ENCODE results near the gene NPC1. TPM values are rescaled to one million over a fixed set of nuclear protein-coding genes. Genes with fewer than 3 reads are reported as not detected.

Gene NPC1
- total RNA-seq, 1 experiment from 2014 or later = 39.6 TPM

DNA sequence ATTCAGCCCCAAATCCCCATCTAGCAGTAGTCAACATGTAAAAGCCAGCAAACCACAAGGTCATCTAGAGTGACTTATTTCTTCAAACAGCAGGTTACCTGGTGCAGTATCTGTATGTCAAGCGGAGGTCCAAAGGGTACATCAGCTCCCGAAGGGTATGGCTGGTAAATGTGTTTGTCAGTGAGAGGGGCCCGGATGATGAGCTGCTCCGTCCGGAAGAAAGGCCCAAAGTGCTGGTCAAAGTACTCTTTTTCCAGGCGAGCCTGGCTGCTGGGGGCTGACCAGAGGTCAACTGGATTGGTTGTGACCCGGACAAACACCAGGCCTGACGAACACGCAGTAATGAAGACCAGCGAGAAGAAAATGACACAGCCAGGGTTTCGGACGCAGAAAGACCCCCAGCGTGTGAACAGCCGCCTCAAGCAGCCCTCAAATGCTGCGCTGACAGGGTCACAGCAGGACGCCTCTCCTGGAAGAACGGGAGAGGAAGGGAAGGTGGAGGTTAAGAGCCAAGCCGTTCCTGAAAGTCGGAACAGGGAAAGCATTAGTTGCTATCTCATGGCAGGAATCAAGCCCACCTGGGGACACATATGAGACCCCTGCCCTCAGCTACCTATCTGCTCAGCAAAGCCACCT, 30.0 kb downstream of the NPC1 start:
- peaks cover 7% of the 10 kb centered on the region; the same call in 1 of the 2 replicates for H3F3A ChIP-seq (ENCODE audit: insufficient read depth, low read depth)
- no TSS peak for BruUV-seq (replicated peaks)
- no peaks in the 10 kb centered on the region for H3K79me2 ChIP-seq (ENCODE audit: low read depth)
- ChIA-PET CTCF (no interaction called here), POLR2A (ENCODE audit: unreplicated experiment) (no interaction called here)
- no peak overlapping the region for H2AFZ ChIP-seq
- no peak for DNase-seq
- H3K36me3 ChIP-seq (ENCODE audit: low read depth) = no peaks in the 10 kb centered on the region
- H3K9me3 ChIP-seq (ENCODE audit: insufficient read depth, low read depth) = no peaks in the 10 kb centered on the region
- H3K9me2 ChIP-seq (ENCODE audit: insufficient read depth) = no peaks in the 10 kb centered on the region
- H3K4me3 ChIP-seq = no peak overlapping the region
- H3K4me2 ChIP-seq = no peak overlapping the region
- H4K20me1 ChIP-seq (ENCODE audit: insufficient read depth) = no peaks in the 10 kb centered on the region
- H3K27ac ChIP-seq = no peak overlapping the region
- intact Hi-C loops (cut with micrococcal nuclease; ENCODE audit: unreplicated experiment) = no loop called here
- H3K4me1 ChIP-seq (replicated peaks; ENCODE audit: insufficient read depth) = peaks cover 11% of the 10 kb centered on the region
- TF ChIP-seq EZH2 (IDR thresholded peaks at IDR 0.05; ENCODE audit: low read depth) = no peak
- TF ChIP-seq, protein P1, sequence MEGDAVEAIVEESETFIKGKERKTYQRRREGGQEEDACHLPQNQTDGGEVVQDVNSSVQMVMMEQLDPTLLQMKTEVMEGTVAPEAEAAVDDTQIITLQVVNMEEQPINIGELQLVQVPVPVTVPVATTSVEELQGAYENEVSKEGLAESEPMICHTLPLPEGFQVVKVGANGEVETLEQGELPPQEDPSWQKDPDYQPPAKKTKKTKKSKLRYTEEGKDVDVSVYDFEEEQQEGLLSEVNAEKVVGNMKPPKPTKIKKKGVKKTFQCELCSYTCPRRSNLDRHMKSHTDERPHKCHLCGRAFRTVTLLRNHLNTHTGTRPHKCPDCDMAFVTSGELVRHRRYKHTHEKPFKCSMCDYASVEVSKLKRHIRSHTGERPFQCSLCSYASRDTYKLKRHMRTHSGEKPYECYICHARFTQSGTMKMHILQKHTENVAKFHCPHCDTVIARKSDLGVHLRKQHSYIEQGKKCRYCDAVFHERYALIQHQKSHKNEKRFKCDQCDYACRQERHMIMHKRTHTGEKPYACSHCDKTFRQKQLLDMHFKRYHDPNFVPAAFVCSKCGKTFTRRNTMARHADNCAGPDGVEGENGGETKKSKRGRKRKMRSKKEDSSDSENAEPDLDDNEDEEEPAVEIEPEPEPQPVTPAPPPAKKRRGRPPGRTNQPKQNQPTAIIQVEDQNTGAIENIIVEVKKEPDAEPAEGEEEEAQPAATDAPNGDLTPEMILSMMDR (conservative IDR thresholded peaks at IDR 0.05) = no peak
- H3K27me3 ChIP-seq (ENCODE audit: insufficient read depth, low read depth) = no peaks in the 10 kb centered on the region

DNA sequence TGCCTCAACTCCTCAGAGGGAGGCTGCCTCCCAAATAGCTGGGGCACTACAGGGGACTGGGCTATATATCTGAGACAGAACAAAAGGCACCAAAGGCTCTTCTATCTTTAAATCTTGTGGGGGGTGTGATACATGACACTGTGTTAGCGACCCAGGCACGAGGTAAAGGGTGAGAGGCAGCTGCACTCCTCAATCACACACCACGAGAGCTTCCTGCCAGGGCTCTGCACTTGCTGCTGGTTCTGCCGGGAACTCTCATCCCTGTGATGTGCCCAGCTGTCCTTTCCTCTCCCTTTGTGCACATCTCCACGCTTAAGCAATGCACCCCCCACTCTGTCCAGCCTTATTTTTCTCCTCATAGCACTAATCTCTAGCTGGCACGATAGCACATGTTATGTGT, 32.4 kb downstream of the NPC1 start:
- no peaks in the 10 kb centered on the region for H3K79me2 ChIP-seq (ENCODE audit: low read depth)
- TF ChIP-seq, protein P1 (conservative IDR thresholded peaks at IDR 0.05) = no peak
- TF ChIP-seq EZH2 (IDR thresholded peaks at IDR 0.05; ENCODE audit: low read depth) = no peak
- peaks cover 17% of the 10 kb centered on the region for H3F3A ChIP-seq (ENCODE audit: insufficient read depth, low read depth)
- no peak for DNase-seq
- H3K9me2 ChIP-seq (ENCODE audit: insufficient read depth) = no peaks in the 10 kb centered on the region
- BruUV-seq (replicated peaks) = no TSS peak
- no peak overlapping the region for H3K4me3 ChIP-seq
- POLR2A ChIA-PET (ENCODE audit: unreplicated experiment) = no interaction called here
- H3K4me2 ChIP-seq = no peak overlapping the region
- no peaks in the 10 kb centered on the region for H3K36me3 ChIP-seq (ENCODE audit: low read depth)
- H3K27ac ChIP-seq = no peak overlapping the region
- no peaks in the 10 kb centered on the region for H3K27me3 ChIP-seq (ENCODE audit: insufficient read depth, low read depth)
- CTCF ChIA-PET = no interaction called here
- H4K20me1 ChIP-seq (ENCODE audit: insufficient read depth) = no peaks in the 10 kb centered on the region
- H2AFZ ChIP-seq = no peak overlapping the region
- intact Hi-C loops (cut with micrococcal nuclease; ENCODE audit: unreplicated experiment) = no loop called here
- peaks cover 22% of the 10 kb centered on the region for H3K4me1 ChIP-seq (replicated peaks; ENCODE audit: insufficient read depth)
- H3K9me3 ChIP-seq (ENCODE audit: insufficient read depth, low read depth) = no peaks in the 10 kb centered on the region

DNA sequence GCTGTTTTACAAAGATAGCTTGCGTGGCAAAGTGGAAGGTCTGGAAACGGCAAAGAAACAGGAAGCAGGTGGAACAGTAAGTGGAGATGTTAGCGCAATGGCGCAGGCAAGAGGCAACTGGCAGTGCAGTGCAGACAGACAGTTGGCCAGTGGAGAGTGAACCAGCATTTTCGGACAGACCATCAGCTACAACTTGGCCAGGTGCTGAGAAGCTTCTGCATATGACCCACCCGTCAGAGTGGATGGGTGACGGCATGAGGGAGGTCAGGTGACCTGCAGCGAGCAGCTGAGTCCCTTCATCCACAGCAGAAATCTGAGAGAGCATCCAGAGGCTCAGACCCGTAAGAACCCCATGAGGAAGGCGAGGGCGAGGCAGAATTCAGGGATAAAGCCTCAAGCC, 33.8 kb downstream of the NPC1 start:
- no peaks in the 10 kb centered on the region for H3K79me2 ChIP-seq (ENCODE audit: low read depth)
- ChIA-PET CTCF (interaction anchor here (0.6 kb wide), 1 partner anchor 10 kb away, joined by 6 read pairs; no protein-coding TSS in a partner anchor), POLR2A (ENCODE audit: unreplicated experiment) (no interaction called here)
- no peak for DNase-seq
- no peaks in the 10 kb centered on the region for H3K9me3 ChIP-seq (ENCODE audit: insufficient read depth, low read depth)
- no peaks in the 10 kb centered on the region; the same call in 1 of the 2 replicates for H3K36me3 ChIP-seq (ENCODE audit: low read depth)
- H3K4me2 ChIP-seq = no peak overlapping the region
- no peak overlapping the region for H3K27ac ChIP-seq
- BruUV-seq (replicated peaks) = no TSS peak
- H3K9me2 ChIP-seq (ENCODE audit: insufficient read depth) = no peaks in the 10 kb centered on the region
- no peak for TF ChIP-seq EZH2 (IDR thresholded peaks at IDR 0.05; ENCODE audit: low read depth)
- TF ChIP-seq, protein P1 (conservative IDR thresholded peaks at IDR 0.05) = no peak
- no peaks in the 10 kb centered on the region for H3K27me3 ChIP-seq (ENCODE audit: insufficient read depth, low read depth)
- no peak overlapping the region for H3K4me3 ChIP-seq
- no peaks in the 10 kb centered on the region for H4K20me1 ChIP-seq (ENCODE audit: insufficient read depth)
- H2AFZ ChIP-seq = no peak overlapping the region
- H3K4me1 ChIP-seq (replicated peaks; ENCODE audit: insufficient read depth) = peaks cover 36% of the 10 kb centered on the region
- H3F3A ChIP-seq (ENCODE audit: insufficient read depth, low read depth) = peaks cover 29% of the 10 kb centered on the region
- intact Hi-C loops (cut with micrococcal nuclease; ENCODE audit: unreplicated experiment) = no loop called here

Data from PC-9 (cell line).